GM18873 (cell line): ENCODE measurements around the gene DYSF.
"Not testable (repeated sequence)": the region's sequence is repeated elsewhere in the genome, so short reads cannot be mapped to it uniquely, and the experiment has no call there.

Experiments used
- ATAC-seq: cut with Tn5 transposase; IDR thresholded peaks from one replicate; pipeline ENCODE4 v1.9.1; 2021; ENCODE audit warnings: mild to moderate bottlenecking, moderate library complexity, moderate number of reproducible peaks; ENCODE audit not compliant: unreplicated experiment, low FRiP score

The DYSF gene

DNA sequence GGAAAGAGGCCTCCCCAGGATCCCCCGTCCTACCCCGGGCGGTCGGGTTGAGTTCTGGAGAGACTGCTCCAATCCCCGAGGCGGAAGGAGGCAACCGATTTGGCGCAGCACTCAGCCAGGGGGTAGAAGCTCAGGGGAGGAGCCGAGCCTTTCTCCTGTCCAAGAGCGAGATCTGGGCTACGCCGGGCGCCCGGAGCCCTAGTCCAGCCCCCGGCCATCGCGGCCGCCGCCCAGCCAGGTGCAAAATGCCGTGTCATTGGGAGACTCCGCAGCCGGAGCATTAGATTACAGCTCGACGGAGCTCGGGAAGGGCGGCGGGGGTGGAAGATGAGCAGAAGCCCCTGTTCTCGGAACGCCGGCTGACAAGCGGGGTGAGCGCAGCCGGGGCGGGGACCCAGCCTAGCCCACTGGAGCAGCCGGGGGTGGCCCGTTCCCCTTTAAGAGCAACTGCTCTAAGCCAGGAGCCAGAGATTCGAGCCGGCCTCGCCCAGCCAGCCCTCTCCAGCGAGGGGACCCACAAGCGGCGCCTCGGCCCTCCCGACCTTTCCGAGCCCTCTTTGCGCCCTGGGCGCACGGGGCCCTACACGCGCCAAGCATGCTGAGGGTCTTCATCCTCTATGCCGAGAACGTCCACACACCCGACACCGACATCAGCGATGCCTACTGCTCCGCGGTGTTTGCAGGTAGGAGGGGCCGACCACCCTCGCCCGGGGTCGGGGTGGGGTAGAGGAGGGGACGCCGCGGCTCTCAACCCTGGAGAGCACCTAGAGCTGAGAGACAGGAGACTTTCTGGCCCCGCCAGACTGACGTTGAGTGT, at the start of gene DYSF:
Gene DYSF, plus strand, starts transcription at position 158 of the 817 bp plus-strand sequence.
- ATAC-seq, result no peak

GRCh38 chr2:71409611-71410010, 43.8 kb upstream of the DYSF start:
- ATAC-seq, result no peak

DNA sequence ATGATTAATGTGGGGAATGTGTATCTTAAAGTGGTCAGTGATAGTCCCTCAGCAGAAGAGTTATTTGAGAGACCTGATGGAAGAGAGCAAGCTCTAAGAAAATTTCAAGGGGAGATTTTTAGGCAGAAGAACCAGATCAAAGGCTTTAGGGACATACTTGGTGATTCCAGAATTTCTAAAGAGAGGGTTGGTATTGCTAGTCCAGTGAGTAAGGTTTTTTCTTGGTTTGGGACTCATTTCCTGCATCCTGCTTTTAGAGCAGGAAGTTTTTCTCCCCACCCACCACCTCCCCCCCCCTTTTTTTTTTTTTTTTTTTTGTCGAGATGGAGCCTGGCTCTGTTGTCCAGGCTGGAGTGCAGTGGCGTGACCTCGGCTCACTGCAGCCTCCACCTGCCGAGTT, 42.7 kb upstream of the DYSF start:
- no peak for ATAC-seq

- ATAC-seq, result not testable (repeated sequence)
These were observed 36.5 kb upstream of the DYSF start for GRCh38 chr2:71416866-71417265.

DNA sequence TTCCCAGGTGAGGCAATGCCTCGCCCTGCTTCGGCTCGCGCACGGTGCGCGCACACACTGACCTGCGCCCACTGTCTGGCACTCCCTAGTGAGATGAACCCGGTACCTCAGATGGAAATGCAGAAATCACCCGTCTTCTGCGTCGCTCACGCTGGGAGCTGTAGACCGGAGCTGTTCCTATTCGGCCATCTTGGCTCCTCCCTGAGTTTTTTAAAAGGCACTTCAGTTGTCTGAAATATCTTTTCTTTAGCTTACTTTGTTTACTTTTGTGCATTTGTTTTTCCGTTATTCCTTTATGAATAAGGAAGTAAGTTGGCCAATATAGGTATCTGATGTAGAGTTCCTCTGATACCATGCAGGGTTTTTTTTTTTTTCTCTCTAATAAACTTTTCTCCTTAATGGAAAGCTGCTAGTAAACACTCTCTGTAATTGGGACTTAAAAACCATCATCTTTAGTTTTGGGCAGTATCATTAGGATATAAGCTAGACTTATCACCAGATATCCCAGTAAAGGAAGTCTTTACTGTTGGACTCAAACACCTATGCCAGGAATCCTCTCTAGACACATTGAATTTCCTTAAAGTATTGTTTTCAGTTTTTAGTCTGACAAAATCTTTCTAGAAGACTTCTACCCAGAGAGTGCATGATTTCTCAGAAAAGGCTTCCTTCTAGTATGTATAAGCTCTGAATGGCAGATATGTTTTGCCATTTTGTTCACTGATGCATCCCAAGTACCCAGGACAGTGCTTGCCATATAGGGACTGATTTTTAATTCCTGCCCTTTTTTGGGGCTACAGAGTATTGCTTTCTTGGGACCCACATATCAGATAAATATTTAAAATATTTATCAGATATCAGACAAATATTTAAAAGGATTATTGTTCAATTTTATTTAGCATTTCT, 35.8 kb upstream of the DYSF start:
- no peak for ATAC-seq

- ATAC-seq, result no peak
These were observed 34.2 kb upstream of the DYSF start for GRCh38 chr2:71419145-71419544.

GRCh38 chr2:71419976-71420375, 33.4 kb upstream of the DYSF start:
- ATAC-seq, result no peak

- no peak for ATAC-seq
These were observed 30.6 kb upstream of the DYSF start for GRCh38 chr2:71422786-71423185.

DNA sequence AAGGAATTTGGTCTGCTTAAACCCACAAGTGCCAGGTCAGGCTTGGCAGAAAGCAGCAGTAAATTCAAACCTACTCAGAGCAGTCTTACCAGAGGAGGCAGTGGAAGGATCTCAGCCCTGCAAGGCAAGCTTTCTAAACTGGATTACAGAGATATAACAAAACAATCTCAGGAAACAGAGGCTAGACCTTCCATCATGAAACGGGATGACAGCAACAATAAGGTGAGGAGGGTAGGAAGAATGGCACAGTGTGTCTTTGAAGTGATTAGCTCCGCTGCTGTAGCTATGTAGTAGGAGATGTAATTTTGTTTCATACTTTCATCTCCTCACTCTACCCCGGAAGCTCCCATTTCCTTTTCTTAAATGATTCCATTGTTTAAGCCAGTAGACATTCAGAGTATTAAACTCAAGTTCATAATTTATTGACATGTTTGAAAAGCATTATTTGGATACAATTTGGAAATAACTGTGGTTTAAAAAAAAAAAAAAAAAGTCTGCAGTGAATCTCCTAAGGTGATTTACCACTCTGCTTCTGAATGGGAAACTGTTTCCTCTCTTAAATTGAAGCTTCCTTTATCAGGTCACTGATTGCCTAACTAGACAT, 29.4 kb upstream of the DYSF start:
- no peak for ATAC-seq

DNA sequence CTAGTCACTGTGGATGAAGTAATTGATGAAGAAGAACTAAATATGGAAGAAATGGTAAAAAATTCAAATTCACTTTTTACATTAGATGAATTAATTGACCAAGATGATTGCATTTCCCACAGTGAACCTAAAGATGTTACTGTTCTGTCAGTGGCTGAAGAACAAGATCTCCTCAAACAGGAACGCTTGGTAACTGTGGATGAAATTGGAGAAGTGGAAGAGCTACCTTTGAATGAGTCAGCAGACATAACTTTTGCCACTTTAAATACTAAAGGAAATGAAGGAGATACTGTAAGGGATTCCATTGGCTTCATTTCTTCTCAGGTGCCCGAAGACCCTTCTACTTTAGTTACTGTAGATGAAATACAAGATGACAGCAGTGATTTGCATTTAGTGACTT, 26.6 kb upstream of the DYSF start:
- no peak for ATAC-seq

DNA sequence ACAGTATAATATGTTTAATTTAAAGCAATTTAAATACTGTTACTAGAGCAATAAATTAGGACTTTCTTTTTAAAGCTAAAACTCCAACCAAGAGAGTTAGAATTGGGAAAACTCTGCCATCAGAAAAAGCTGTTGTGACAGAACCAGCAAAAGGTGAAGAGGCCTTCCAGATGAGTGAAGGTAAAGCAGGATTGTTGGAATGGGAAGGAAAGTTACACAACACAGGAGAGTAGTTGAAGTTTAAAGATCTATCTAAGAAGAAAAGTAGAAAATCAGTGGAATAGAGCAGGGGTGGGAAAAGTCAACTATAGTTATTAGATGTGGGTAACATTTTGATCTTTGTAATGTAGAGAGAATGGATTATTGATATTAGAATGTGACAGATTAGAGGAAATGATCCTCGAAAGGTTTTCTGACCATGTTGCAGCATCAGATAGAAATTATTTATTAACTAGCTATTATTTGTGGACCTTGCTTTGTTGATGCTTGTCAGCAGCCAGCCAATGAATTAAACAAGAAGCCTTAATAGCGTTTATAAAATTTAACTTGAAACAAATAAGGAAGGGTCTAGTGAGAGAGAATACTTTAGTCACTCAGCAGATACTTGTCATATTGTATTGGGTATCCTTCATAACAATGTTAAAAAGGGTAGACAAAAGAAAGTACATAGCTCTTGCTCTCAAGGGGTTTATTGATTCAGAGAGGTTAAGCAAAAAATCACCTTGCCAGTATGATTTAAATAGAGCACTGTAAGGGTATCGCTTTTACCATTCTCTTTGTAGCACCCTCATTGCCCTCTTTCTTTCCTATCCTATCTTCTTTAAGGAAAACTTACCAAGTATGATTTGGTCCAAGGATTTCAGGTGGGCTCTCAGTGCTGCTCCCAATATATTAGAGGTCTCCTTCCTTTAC, 24.6 kb upstream of the DYSF start:
- no peak for ATAC-seq

DNA sequence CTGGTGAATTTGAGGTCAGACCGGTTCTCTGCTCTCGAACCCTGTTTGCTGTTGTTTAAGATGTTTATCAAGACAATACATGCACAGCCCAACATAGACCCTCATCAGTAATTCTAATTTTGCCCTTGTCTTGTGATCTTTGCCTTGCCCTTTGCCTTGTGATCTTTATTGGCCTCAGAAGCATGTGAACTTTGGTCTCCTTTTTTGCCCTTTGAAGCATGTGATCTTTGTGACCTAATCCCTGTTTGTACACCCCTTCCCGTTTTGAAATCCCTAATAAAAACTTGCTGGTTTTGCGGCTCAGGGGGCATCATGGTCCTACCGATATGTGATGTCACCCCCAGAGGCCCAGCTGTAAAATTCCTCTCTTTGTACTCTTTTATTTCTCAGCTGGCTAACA, 8.2 kb upstream of the DYSF start:
- ATAC-seq, result not testable (repeated sequence)

- no peak for ATAC-seq
These were observed 6.9 kb upstream of the DYSF start for GRCh38 chr2:71446505-71446904.

GRCh38 chr2:71449343-71449742, 4.0 kb upstream of the DYSF start:
- ATAC-seq, result no peak

GRCh38 chr2:71451705-71452104, 1.7 kb upstream of the DYSF start:
- no peak for ATAC-seq

GRCh38 chr2:71452565-71452964, 796 bp upstream of the DYSF start:
- no peak for ATAC-seq

DNA sequence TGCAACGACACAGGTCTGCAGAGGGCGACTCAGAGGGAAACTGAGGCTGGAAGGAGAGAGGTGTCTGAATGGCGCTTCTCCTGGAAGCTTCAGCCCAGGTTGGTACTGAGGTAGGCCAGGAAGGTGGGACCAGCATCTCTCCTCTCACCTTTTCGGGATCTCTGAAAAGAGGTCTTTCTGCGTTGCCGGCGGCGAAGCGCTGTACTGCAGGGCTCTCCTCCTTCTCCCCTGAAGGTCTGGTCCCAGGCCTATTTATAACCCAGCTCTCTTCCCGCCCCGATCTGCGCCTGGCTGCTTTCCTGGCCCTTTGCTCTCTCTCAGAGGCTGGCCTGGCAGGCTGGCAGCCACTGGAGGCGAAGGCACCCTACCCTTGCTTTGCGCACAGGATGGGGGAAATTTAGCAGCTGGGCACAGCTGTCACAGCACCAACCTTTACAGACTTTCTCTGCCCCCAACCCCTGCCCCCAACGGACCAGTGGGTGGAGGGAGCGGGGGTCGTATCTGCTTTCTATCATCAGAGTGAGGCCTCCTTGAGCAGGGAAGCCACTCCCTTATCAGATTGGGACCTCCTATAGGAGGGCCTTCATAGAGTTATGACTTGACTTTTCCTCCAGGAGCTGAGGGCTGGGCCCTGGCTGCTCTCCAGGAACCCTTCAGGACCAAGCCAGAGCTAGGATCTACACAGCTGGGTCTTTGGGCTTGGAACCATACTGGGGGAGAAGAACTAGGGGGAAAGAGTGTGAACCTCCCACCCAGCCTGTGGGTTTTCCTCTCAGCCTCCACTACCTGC, 1.1 kb downstream of the DYSF start:
- ATAC-seq, result no peak

- ATAC-seq, result no peak
These were observed 1.8 kb downstream of the DYSF start for GRCh38 chr2:71455011-71455740.
